SJSA1 (cell line): ENCODE measurements around the gene SLC47A2. TPM values are rescaled to one million over a fixed set of nuclear protein-coding genes. Genes with fewer than 3 reads are reported as not detected.

Source experiments
- DNase-seq, 2 experiments: peaks; one replicate each; pipeline ENCODE4 v3.0.0-alpha.2; 2015 to 2020; ENCODE audit warnings: low spot score in 2 of 2, low read depth in 1 of 2
- H3K27ac ChIP-seq: fragments of 250-450 bp; sonication (Bioruptor Pico); 2 replicates; pipeline ENCODE4 v1.5.1; 2020; ENCODE audit warnings: mild to moderate bottlenecking, moderate library complexity
- H3K27me3 ChIP-seq: fragments of 250-450 bp; sonication (Bioruptor Pico); replicated peaks from 2 replicates; pipeline ENCODE4 v1.5.1; 2020; ENCODE audit warnings: mild to moderate bottlenecking, moderate library complexity
- H3K36me3 ChIP-seq: fragments of 250-450 bp; sonication (Bioruptor Pico); 2 replicates; pipeline ENCODE4 v1.5.1; 2020; ENCODE audit warnings: mild to moderate bottlenecking
- H3K4me1 ChIP-seq: fragments of 250-450 bp; sonication (Bioruptor Pico); replicated peaks from 2 replicates; pipeline ENCODE4 v1.6.1; 2021; ENCODE audit warnings: mild to moderate bottlenecking
- H3K4me3 ChIP-seq: fragments of 250-450 bp; sonication (Bioruptor Pico); 2 replicates; pipeline ENCODE4 v1.5.1; 2020; ENCODE audit warnings: mild to moderate bottlenecking
- H3K9me3 ChIP-seq: fragments of 250-450 bp; sonication (Bioruptor Pico); replicated peaks from 2 replicates; pipeline ENCODE4 v1.5.1; 2020; ENCODE audit warnings: mild to moderate bottlenecking
- total RNA-seq: library from RNA; depleted of rRNA; stranded (reverse); fragments of >200 nt; shearing (Covaris generic); gene quantifications from 2 replicates; pipeline ENCODE4 v1.2.3, GENCODE V29; 2014

SLC47A2 gene
- total RNA-seq, 1 experiment from 2014 or later: not detected

DNA sequence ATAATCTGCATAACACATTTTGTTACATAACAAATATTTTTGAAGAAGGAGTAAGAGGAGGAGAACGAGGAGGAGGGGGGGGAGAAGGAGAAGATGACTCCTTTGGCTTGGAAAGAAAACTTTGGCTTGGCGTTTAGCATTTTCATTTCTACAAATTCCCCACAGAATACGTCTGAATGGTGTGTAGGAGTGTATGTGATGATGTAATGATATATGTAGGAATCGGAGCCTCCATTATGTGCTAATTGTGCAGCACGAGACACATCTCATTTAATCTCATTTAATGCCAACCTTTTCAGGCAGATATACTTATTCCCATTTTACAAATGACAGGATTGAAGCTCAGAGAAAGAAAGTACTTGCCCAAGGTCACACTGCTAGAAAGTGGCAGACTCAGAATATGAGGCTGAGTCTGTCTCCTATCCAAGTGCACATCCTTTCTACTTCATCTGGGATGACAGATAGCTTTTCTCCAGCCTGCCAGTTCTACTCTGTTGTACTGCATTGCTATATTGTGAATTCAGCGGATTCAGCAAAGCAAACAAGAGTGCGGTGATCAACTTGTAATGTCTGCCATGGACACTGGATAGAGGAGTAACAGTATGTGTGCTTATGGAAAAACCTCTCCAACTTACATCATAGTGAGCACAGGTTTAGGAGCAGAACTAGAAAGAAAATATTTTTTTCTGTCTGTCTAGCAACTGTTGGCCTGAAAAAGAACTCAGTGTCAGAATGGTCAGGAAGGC, 10.4 kb upstream of the SLC47A2 start:
- no peaks in the 10 kb centered on the region for H3K27me3 ChIP-seq
- no peak overlapping the region for H3K4me3 ChIP-seq
- no peaks in the 10 kb centered on the region for H3K36me3 ChIP-seq
- peaks cover 6% of the 10 kb centered on the region for H3K4me1 ChIP-seq
- no peak for DNase-seq
- H3K27ac ChIP-seq: no peak overlapping the region
- no peaks in the 10 kb centered on the region for H3K9me3 ChIP-seq

GRCh38 chr17:19725486-19725885, 9.1 kb upstream of the SLC47A2 start:
- no peak for DNase-seq
- no peaks in the 10 kb centered on the region for H3K27me3 ChIP-seq
- no peak overlapping the region for H3K27ac ChIP-seq
- no peaks in the 10 kb centered on the region for H3K9me3 ChIP-seq
- H3K36me3 ChIP-seq: no peaks in the 10 kb centered on the region
- peaks cover 6% of the 10 kb centered on the region for H3K4me1 ChIP-seq
- no peak overlapping the region for H3K4me3 ChIP-seq

- H3K36me3 ChIP-seq: no peaks in the 10 kb centered on the region
- H3K9me3 ChIP-seq: no peaks in the 10 kb centered on the region
- H3K27me3 ChIP-seq: no peaks in the 10 kb centered on the region
- DNase-seq: no peak
- no peak overlapping the region for H3K4me3 ChIP-seq
- H3K27ac ChIP-seq: no peak overlapping the region
- peaks cover 6% of the 10 kb centered on the region for H3K4me1 ChIP-seq
These were observed 8.4 kb upstream of the SLC47A2 start for GRCh38 chr17:19724501-19725420.

GRCh38 chr17:19723964-19724363, 7.6 kb upstream of the SLC47A2 start:
- no peaks in the 10 kb centered on the region for H3K9me3 ChIP-seq
- H3K27me3 ChIP-seq: no peaks in the 10 kb centered on the region
- no peaks in the 10 kb centered on the region for H3K36me3 ChIP-seq
- H3K4me1 ChIP-seq: peaks cover 6% of the 10 kb centered on the region
- no peak overlapping the region for H3K4me3 ChIP-seq
- no peak for DNase-seq
- no peak overlapping the region for H3K27ac ChIP-seq

GRCh38 chr17:19720631-19721426, 4.4 kb upstream of the SLC47A2 start:
- no peaks in the 10 kb centered on the region for H3K9me3 ChIP-seq
- no peak overlapping the region for H3K27ac ChIP-seq
- H3K36me3 ChIP-seq: no peaks in the 10 kb centered on the region
- H3K4me3 ChIP-seq: no peak overlapping the region
- no peaks in the 10 kb centered on the region for H3K4me1 ChIP-seq
- DNase-seq: no peak
- H3K27me3 ChIP-seq: no peaks in the 10 kb centered on the region

DNA sequence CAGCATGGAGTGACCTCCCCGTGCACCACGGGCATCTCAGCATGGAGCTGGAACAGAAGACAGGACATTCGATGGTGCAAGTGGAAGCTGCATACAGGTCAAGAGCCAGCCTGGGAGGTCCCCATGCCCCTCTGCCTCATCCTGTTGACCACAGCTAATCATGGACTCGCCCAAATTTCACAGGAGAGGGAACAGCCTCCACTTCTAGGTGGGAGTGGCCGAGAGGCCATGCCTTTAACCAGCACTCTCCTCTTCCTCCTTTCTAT, 3.8 kb upstream of the SLC47A2 start:
- no peaks in the 10 kb centered on the region for H3K4me1 ChIP-seq
- no peak overlapping the region for H3K4me3 ChIP-seq
- H3K27me3 ChIP-seq: no peaks in the 10 kb centered on the region

GRCh38 chr17:19719355-19720209, 3.2 kb upstream of the SLC47A2 start:
- Histone ChIP-seq H3K27me3 (no peaks in the 10 kb centered on the region), H3K36me3 (no peaks in the 10 kb centered on the region), H3K9me3 (no peaks in the 10 kb centered on the region), H3K4me1 (no peaks in the 10 kb centered on the region), H3K27ac (no peak overlapping the region), H3K4me3 (no peak overlapping the region)
- no peak for DNase-seq

More for the DNA sequence above, 3.8 kb upstream of the SLC47A2 start:
- no peaks in the 10 kb centered on the region for H3K36me3 ChIP-seq
- DNase-seq: no peak
- H3K27ac ChIP-seq: no peak overlapping the region
- H3K9me3 ChIP-seq: no peaks in the 10 kb centered on the region

DNA sequence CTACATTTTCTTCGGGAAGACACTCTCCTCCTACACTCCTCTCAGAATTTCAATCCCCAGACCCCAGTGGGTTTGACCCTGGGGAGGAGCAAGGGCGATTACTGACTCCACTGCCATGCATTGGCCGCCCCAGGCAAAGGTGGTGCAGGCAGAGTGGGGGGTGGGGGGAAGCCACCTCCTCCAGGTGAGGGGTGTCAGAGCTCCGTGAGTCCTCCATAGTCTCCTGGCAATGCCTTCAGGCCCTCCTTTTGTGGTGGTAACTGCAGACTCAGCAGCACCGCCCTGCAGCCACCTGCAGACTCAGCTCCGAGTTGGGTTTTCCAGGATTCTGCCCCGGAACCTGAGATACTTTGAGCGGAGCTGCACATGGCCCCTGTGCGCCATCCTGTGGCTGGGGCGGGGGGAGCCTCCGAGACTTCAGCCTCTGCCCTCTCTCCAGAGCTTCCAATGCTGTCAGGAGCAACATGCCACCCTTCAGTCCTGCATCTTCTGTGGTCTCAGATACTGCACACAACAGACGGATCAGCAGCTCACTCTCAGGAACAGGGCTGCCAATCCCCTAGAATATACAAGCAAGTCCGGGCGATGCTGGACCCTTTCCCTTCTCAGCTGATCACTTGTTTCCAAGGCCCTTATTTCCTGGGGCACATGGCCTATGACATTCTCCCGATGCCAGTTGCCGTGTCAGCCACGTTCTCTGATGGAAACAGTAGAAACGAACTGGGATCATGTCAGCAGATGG, 2.4 kb upstream of the SLC47A2 start:
- Histone ChIP-seq H3K27me3 (no peaks in the 10 kb centered on the region), H3K4me3 (no peak overlapping the region), H3K9me3 (no peaks in the 10 kb centered on the region)

DNA sequence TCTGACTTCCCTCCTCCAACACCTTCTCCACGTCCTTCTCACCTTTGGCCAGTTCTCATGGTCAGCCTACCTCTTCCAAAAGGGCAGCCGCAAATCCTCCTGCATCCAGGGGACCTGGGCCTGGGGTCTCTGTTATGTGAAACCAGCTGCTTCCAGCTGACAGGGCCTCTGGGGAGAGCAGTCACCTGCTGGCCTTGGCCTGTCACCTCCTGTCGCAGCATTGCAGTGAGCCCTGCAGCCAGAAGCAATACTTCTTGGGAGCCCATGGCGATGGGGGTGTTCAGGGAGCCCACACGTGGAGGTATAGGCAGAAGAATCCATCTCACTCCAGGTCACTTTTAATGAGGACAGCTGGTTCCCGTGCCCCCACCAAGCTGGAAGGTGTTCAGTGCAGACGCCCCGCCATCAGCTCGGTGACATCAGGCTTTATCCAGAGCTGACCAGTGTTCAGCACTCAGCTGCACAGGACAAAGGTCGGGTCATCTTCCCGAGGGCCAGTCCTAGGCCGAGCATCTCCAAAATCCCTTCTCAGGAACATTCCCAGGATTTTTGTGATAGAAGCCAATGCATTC, 1.7 kb upstream of the SLC47A2 start:
- no peaks in the 10 kb centered on the region for H3K4me1 ChIP-seq
- H3K27me3 ChIP-seq: no peaks in the 10 kb centered on the region
- H3K27ac ChIP-seq: no peak overlapping the region
- H3K9me3 ChIP-seq: no peaks in the 10 kb centered on the region
- H3K4me3 ChIP-seq: no peak overlapping the region
- no peaks in the 10 kb centered on the region for H3K36me3 ChIP-seq
- no peak for DNase-seq

More for the DNA sequence above, 2.4 kb upstream of the SLC47A2 start:
- Histone ChIP-seq H3K27ac (no peak overlapping the region), H3K36me3 (no peaks in the 10 kb centered on the region), H3K4me1 (no peaks in the 10 kb centered on the region)
- no peak for DNase-seq

- Histone ChIP-seq H3K27ac (no peak overlapping the region), H3K4me3 (no peak overlapping the region), H3K27me3 (no peaks in the 10 kb centered on the region), H3K4me1 (no peaks in the 10 kb centered on the region), H3K9me3 (no peaks in the 10 kb centered on the region), H3K36me3 (no peaks in the 10 kb centered on the region)
- DNase-seq: no peak
These were observed 1.1 kb upstream of the SLC47A2 start for GRCh38 chr17:19717411-19717908.

DNA sequence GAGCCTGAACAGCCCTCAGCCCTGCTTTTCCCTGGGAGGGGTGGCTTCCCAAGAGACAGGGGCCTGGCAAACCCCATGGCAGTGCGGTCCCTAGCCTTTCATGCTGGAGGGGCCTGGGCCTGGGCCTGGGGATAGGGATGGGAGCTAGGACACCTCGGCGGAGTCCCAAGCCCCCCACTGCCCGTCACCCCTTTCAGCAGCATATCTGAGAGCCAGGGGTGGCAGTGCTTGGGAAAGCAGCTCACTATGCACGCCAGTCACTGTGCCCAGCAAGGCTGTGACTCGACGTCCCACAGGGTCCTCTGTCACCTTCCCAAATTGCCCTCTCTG, 612 bp upstream of the SLC47A2 start:
- Histone ChIP-seq H3K36me3 (no peaks in the 10 kb centered on the region), H3K4me1 (no peaks in the 10 kb centered on the region), H3K4me3 (no peak overlapping the region), H3K9me3 (no peaks in the 10 kb centered on the region), H3K27me3 (no peaks in the 10 kb centered on the region), H3K27ac (no peak overlapping the region)
- DNase-seq: no peak

- Histone ChIP-seq H3K4me1 (no peaks in the 10 kb centered on the region), H3K9me3 (no peaks in the 10 kb centered on the region), H3K36me3 (no peaks in the 10 kb centered on the region), H3K27me3 (no peaks in the 10 kb centered on the region), H3K4me3 (no peak overlapping the region), H3K27ac (no peak overlapping the region)
- DNase-seq: no peak
These were observed 1.6 kb downstream of the SLC47A2 start for GRCh38 chr17:19714542-19715411.
